ENCODE results near the gene NACC2. TPM values are rescaled to one million over a fixed set of nuclear protein-coding genes. Genes with fewer than 3 reads are reported as not detected.

The NACC2 gene
- total RNA-seq, 4 donors from 2014 or later: 10.4 to 21.6 (median 12.8) TPM

DNA sequence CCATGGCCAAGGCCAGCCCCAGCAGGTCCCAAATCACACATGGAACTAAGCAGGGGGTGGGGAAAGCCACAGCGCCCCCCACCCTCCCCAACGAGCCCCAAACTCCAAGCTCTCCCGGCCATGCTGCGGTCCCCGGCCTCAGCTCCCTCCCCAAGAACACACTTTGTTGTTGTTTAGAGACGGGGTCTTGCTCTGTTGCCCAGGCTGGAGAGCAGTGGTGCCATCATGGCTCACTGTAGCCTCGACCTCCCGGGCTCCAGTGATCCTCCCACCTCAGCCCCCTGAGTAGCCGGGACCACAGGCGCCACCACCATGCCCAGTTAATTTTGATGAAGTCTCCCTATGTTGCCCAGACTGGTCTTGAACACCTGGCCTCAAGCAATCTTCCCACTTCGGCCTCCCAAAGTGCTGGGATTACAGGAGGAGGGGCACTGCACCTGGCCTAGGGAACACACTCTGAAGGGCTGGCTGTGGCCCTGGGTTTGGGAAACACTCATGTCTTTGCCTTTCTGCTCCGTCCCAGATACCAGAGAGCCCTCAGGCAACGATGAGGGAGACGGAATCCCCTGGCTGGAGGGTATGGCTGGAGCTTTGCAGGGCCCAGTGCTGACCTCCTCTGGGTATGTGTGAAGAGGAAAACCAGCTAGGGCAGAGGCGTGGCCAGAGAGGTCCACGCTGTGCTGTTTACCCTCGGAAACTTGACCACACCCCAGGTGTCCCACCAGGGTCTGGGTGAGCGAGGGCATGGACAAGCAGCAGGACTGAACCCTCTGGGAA, 80.8 kb downstream of the NACC2 start:
- no peaks in the 10 kb centered on the region for H3K9me3 ChIP-seq
- DNase-seq: no peak
- WGBS, 2 donors: 81 to 91% methylated on average over 5 to 6 of the region's 18 CpGs
- H3K4me1 ChIP-seq: peaks cover 0 to 72% (median 19%) of the 10 kb centered on the region in 3 donors
- H3K4me3 ChIP-seq: no peak overlapping the region
- no peaks in the 10 kb centered on the region for H3K27me3 ChIP-seq
- intact Hi-C loops (cut with DNase I): no loop called here
- H3K27ac ChIP-seq: no peak overlapping the region
- no peak for TF ChIP-seq POLR2A (IDR thresholded peaks at IDR 0.05)
- TF ChIP-seq, protein P1, sequence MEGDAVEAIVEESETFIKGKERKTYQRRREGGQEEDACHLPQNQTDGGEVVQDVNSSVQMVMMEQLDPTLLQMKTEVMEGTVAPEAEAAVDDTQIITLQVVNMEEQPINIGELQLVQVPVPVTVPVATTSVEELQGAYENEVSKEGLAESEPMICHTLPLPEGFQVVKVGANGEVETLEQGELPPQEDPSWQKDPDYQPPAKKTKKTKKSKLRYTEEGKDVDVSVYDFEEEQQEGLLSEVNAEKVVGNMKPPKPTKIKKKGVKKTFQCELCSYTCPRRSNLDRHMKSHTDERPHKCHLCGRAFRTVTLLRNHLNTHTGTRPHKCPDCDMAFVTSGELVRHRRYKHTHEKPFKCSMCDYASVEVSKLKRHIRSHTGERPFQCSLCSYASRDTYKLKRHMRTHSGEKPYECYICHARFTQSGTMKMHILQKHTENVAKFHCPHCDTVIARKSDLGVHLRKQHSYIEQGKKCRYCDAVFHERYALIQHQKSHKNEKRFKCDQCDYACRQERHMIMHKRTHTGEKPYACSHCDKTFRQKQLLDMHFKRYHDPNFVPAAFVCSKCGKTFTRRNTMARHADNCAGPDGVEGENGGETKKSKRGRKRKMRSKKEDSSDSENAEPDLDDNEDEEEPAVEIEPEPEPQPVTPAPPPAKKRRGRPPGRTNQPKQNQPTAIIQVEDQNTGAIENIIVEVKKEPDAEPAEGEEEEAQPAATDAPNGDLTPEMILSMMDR (IDR thresholded peaks at IDR 0.05): no peak
- H3K36me3 ChIP-seq: peaks cover 0 to 69% (median 9%) of the 10 kb centered on the region in 3 donors

DNA sequence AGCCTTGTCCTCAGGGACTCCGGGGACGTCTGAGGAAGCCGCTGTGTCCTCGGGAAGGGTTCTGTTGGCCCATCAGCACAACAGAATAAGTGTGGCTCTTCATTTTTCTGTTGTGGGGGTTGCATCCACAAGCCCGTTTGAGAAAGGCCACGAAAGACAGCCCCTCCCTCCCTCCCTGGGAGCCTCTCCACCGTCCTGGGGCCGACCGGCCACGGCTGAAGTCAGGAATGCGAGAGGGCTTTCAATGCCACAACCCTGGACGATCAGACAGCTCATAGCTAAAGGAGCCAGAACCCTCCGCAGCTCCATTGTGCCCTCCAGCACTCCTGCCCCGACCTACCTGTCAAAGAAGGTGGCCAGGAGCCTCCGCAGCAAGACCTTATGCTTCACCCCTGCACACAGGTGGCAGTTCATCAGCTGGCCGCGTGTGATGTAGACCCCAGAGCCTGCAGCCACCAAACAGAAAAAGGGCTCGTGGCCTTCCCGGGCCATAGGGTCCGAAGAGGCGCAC, 81.5 kb downstream of the NACC2 start:
- no peak overlapping the region for H3K4me3 ChIP-seq
- peak overlapping the region in 2 of 4 donors; percentile 61 to 81 for H3K27ac ChIP-seq
- no peaks in the 10 kb centered on the region for H3K27me3 ChIP-seq
- no peaks in the 10 kb centered on the region for H3K9me3 ChIP-seq
- TF ChIP-seq POLR2A (IDR thresholded peaks at IDR 0.05): no peak
- TF ChIP-seq, protein P1 (IDR thresholded peaks at IDR 0.05): no peak
- 88 to 89% methylated on average over 9 to 17 of the region's 21 CpGs for WGBS, 2 donors
- no peak for DNase-seq
- peaks cover 0 to 72% (median 21%) of the 10 kb centered on the region in 3 donors for H3K4me1 ChIP-seq
- intact Hi-C loops (cut with DNase I): no loop called here
- H3K36me3 ChIP-seq: peaks cover 0 to 76% (median 9%) of the 10 kb centered on the region in 3 donors

DNA sequence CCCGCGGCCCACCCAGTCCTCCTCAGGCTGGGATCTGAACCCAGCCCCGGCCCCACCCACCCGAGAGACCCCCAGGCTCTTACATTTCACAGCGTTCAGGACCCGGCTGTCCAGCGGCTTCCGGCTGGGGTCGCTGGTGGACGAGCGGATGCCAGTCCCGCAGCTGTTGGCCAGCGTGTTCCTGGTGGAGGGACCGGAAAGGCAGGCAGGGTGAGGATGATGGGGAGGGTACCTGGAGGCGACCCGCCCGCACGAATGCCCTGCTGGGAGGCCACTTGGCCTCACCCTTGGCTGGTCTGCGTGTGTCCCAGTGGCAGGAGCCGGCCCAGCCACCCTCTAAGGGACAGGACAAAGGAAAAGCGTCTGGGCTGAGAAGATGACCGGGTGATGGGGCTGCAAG, 82.0 kb downstream of the NACC2 start:
- no peak for DNase-seq
- H3K9me3 ChIP-seq: no peaks in the 10 kb centered on the region
- 50 to 81% methylated on average over 1 to 7 of the region's 22 CpGs for WGBS, 2 donors
- peaks cover 0 to 72% (median 23%) of the 10 kb centered on the region in 3 donors for H3K4me1 ChIP-seq
- no peak overlapping the region for H3K4me3 ChIP-seq
- peak overlapping the region in 3 of 4 donors; percentile 61 to 81 (median 62) for H3K27ac ChIP-seq
- H3K36me3 ChIP-seq: peaks cover 0 to 79% (median 9%) of the 10 kb centered on the region in 3 donors
- TF ChIP-seq POLR2A (IDR thresholded peaks at IDR 0.05): no peak
- TF ChIP-seq, protein P1 (IDR thresholded peaks at IDR 0.05): no peak
- intact Hi-C loops (cut with DNase I): no loop called here
- H3K27me3 ChIP-seq: no peaks in the 10 kb centered on the region

DNA sequence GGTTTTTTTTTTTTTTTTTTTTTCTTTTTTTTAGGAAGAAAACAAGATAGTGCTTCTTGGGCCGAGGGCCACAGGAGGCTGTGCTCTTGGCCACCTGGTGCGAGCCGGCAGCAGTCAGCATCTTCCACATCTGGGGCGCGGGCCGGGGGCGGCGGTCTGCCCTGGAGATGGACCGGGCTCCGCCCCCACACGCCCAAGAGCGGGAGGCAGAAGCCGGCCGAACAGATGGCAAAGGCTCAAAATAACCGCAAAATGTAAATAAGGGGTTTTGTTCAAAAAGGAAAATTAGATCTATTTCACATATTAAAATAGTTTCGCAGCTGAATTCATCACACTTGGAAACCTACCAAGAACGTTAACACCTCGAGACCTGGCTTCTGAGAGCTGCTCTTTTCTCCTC, 82.4 kb downstream of the NACC2 start:
- no peaks in the 10 kb centered on the region for H3K27me3 ChIP-seq
- peak overlapping the region in 2 of 4 donors; percentile 11 to 43 for H3K4me3 ChIP-seq
- 53 to 64% methylated on average over 10 to 15 of the region's 18 CpGs for WGBS, 2 donors
- intact Hi-C loops (cut with DNase I): no loop called here
- H3K4me1 ChIP-seq: peaks cover 0 to 72% (median 23%) of the 10 kb centered on the region in 3 donors
- TF ChIP-seq, protein P1 (IDR thresholded peaks at IDR 0.05): no peak
- no peak for TF ChIP-seq POLR2A (IDR thresholded peaks at IDR 0.05)
- no peak for DNase-seq
- peaks cover 0 to 79% (median 9%) of the 10 kb centered on the region in 3 donors for H3K36me3 ChIP-seq
- H3K27ac ChIP-seq: peak overlapping the region; percentile 47 to 81 (median 62)
- H3K9me3 ChIP-seq: no peaks in the 10 kb centered on the region
